RWPE1 (cell line): ENCODE measurements around the gene GALNT18.

ENCODE experiments used
- CTCF ChIA-PET: fragments of 350-600 bp; sonication (Branson Sonifier 250); formaldehyde crosslinking; extraction: SDS; loops from one replicate; lab custom pipeline; 2021; lab: Yijun Ruan, JAX
- POLR2A ChIA-PET: fragments of 400-600 bp; formaldehyde crosslinking; extraction: SDS; loops from one replicate; lab custom pipeline; 2020; ENCODE audit warnings: antibody characterized with exemption; ENCODE audit not compliant: low non-redundant PET; lab: Yijun Ruan, JAX
- DNase-seq: peaks from one replicate; pipeline ENCODE4 v3.0.0; 2012; ENCODE audit warnings: low spot score
- H3K27ac ChIP-seq: fragments of 450-650 bp; 2 replicates; pipeline ENCODE4 v1.5.1; 2017
- TF ChIP-seq, protein P1 (sequence below): fragments of 450-650 bp; conservative IDR thresholded peaks from 2 replicates; pipeline ENCODE4 v1.5.1; 2017; ENCODE audit warnings: low read depth, mild to moderate bottlenecking

GALNT18 gene

DNA sequence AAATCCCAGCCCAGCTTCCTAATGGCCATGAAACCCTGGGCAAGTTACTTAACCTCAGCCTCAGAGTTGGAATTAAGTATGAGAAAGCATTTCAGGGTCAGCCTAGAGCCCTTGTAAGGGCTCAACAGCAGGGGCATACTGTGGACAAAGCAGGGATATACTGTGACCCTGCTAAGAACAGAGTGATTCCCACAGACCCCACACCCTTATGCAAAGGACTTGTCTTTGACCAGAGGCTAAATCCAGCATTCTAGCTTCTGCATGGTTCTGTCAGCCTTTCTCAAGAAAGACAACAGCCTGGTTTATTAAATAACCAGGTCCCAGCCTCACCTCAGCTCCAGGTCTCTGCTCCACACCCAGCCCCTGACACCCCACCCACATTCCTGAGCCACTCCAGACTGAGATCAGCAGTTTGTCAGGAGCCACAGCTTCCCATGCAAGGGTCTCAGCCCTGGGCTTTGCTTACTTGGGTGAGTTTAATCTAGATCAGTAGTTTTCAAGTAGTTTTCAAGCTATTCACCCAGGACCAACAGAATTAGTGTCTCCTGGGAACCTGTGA is 69.2 kb downstream of the GALNT18 start:
- TF ChIP-seq, protein P1, sequence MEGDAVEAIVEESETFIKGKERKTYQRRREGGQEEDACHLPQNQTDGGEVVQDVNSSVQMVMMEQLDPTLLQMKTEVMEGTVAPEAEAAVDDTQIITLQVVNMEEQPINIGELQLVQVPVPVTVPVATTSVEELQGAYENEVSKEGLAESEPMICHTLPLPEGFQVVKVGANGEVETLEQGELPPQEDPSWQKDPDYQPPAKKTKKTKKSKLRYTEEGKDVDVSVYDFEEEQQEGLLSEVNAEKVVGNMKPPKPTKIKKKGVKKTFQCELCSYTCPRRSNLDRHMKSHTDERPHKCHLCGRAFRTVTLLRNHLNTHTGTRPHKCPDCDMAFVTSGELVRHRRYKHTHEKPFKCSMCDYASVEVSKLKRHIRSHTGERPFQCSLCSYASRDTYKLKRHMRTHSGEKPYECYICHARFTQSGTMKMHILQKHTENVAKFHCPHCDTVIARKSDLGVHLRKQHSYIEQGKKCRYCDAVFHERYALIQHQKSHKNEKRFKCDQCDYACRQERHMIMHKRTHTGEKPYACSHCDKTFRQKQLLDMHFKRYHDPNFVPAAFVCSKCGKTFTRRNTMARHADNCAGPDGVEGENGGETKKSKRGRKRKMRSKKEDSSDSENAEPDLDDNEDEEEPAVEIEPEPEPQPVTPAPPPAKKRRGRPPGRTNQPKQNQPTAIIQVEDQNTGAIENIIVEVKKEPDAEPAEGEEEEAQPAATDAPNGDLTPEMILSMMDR = no peak
- H3K27ac ChIP-seq = no peak overlapping the region
- DNase-seq = peak; percentile 26
- ChIA-PET CTCF (interaction anchor here (0.5 kb wide), 1 partner anchor 1337 kb away, joined by 4 read pairs; no protein-coding TSS in a partner anchor), POLR2A (no interaction called here)

GRCh38 chr11:11550534-11550933 is 71.3 kb downstream of the GALNT18 start:
- no peak overlapping the region for H3K27ac ChIP-seq
- no peak for DNase-seq
- TF ChIP-seq, protein P1 = no peak
- ChIA-PET POLR2A (no interaction called here), CTCF (no interaction called here)

- TF ChIP-seq, protein P1 = no peak
- H3K27ac ChIP-seq = no peak overlapping the region
- DNase-seq = no peak
- ChIA-PET POLR2A (no interaction called here), CTCF (interaction anchor here (0.7 kb wide), 1 partner anchor 23 kb away, joined by 4 read pairs; no protein-coding TSS in a partner anchor)
Measured at GRCh38 chr11:11545285-11546275, 76.2 kb downstream of the GALNT18 start.

DNA sequence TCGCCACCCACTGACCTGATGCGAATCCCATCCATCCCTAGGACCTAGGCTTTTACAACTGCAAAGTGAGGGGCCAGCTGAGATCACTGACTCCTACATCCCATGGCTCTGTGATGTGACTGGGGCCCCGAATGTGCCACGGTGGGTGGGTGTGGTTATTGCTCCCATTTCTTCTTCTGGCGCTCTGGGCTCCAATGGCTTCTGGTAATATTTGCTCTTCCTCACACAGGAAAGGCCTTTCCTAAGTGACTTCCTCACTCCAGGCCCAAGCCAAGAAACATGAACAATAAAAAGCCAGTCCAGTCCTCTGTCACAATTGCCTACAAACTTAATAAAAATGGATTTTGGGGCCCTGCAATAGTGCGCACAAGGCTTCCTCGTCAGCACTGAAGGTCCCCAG is 78.1 kb downstream of the GALNT18 start:
- H3K27ac ChIP-seq = no peak overlapping the region
- ChIA-PET CTCF (no interaction called here), POLR2A (no interaction called here)
- TF ChIP-seq, protein P1 = no peak
- DNase-seq = no peak

DNA sequence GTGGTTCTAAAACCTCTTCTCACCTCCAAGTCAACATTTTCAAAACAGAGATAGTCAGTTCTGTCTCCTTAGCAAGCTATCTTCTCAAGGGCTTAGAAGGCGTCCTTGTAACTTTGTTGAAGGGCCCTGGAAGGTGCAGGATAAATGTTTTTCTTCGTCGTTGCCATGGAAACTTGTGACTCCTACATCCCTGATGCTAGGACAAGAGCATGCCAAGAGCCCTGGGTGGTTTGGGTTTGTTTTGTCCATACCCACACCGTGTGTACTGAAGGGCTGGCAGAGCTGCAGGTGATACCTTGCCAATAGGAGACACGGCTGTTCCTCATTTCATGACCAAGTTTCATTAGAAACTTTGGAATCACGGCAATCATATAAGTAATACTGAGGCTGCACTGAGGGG is 81.6 kb downstream of the GALNT18 start:
- TF ChIP-seq, protein P1 = no peak
- POLR2A ChIA-PET = no interaction called here
- DNase-seq = no peak
- CTCF ChIA-PET = no interaction called here
- no peak overlapping the region for H3K27ac ChIP-seq

DNA sequence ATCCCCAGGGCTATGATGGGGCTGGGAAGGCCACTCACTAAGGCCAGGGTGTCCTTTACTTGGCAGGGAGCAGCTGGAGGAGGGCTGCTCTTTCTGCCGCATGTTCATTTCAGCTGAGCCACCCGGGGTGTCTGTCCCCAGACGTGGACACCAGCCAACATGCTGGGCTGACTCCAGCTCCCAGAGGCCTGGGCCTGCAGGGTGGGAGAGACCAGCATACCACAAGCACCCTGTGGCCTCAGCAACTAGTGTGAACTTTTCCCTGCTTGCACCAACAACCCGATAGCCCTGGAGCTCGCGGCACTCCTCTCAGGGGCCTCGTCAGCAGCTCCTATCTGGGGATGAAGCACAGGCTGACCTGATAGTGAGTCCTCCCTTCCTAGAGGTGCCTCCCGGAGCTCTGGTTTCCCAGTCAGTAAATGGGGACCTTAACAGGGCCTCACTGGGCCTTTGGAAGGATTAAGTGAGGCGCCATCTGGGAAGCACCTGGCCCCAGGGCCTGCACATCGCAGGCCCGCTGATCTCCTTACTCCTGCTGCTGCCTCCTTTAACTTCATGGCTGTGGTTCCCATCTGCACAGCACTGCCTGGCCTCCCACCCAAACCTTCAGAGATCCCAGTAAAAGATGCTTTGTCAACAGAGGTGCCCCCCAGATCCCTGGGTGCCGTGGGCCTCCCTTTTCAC is 83.4 kb downstream of the GALNT18 start:
- ChIA-PET POLR2A (no interaction called here), CTCF (no interaction called here)
- no peak for DNase-seq
- no peak overlapping the region for H3K27ac ChIP-seq
- TF ChIP-seq, protein P1 = no peak
